ENCODE data around the gene TSNAXIP1. TPM values are rescaled to one million over a fixed set of nuclear protein-coding genes. Genes with fewer than 3 reads are reported as not detected.

TSNAXIP1 gene
- total RNA-seq, 1 donor from 2014 or later: 6.6 TPM

GRCh38 chr16:67864594-67864993, 57.9 kb downstream of the TSNAXIP1 start:
- H3K36me3 Mint-ChIP-seq (ENCODE audit: low read depth): peaks cover 9% of the 10 kb centered on the region
- peaks cover 16% of the 10 kb centered on the region for H3K4me1 Mint-ChIP-seq
- H3K4me3 Mint-ChIP-seq: no peak overlapping the region
- peak overlapping the region; percentile 58 for H3K27ac Mint-ChIP-seq (ENCODE audit: unreplicated experiment)
- no peaks in the 10 kb centered on the region for H3K27me3 Mint-ChIP-seq (ENCODE audit: low read depth)
- TF ChIP-seq CTCF (conservative IDR thresholded peaks at IDR 0.05): no peak
- no peaks in the 10 kb centered on the region for H3K9me3 Mint-ChIP-seq
- DNase-seq (ENCODE audit: low read depth, low spot score): no peak

- no peaks in the 10 kb centered on the region for H3K9me3 Mint-ChIP-seq
- peaks cover 9% of the 10 kb centered on the region for H3K36me3 Mint-ChIP-seq (ENCODE audit: low read depth)
- H3K4me3 Mint-ChIP-seq: peak overlapping the region; percentile 41
- H3K27me3 Mint-ChIP-seq (ENCODE audit: low read depth): no peaks in the 10 kb centered on the region
- H3K4me1 Mint-ChIP-seq: peaks cover 15% of the 10 kb centered on the region
- DNase-seq (ENCODE audit: low read depth, low spot score): no peak
- TF ChIP-seq CTCF (conservative IDR thresholded peaks at IDR 0.05): peak; percentile 35
- no peak overlapping the region for H3K27ac Mint-ChIP-seq (ENCODE audit: unreplicated experiment)
These were observed 58.6 kb downstream of the TSNAXIP1 start for GRCh38 chr16:67865318-67865717.

- no peak for DNase-seq (ENCODE audit: low read depth, low spot score)
- peaks cover 10% of the 10 kb centered on the region for H3K4me1 Mint-ChIP-seq
- no peaks in the 10 kb centered on the region for H3K27me3 Mint-ChIP-seq (ENCODE audit: low read depth)
- H3K27ac Mint-ChIP-seq (ENCODE audit: unreplicated experiment): peak overlapping the region; percentile 87
- H3K36me3 Mint-ChIP-seq (ENCODE audit: low read depth): peaks cover 9% of the 10 kb centered on the region
- H3K4me3 Mint-ChIP-seq: no peak overlapping the region
- no peak for TF ChIP-seq CTCF (conservative IDR thresholded peaks at IDR 0.05)
- no peaks in the 10 kb centered on the region for H3K9me3 Mint-ChIP-seq
These were observed 61.6 kb downstream of the TSNAXIP1 start for GRCh38 chr16:67868290-67868689.

- H3K27me3 Mint-ChIP-seq (ENCODE audit: low read depth): no peaks in the 10 kb centered on the region
- peaks cover 20% of the 10 kb centered on the region for H3K4me1 Mint-ChIP-seq
- TF ChIP-seq CTCF (conservative IDR thresholded peaks at IDR 0.05): no peak
- DNase-seq (ENCODE audit: low read depth, low spot score): no peak
- no peaks in the 10 kb centered on the region for H3K9me3 Mint-ChIP-seq
- H3K4me3 Mint-ChIP-seq: no peak overlapping the region
- H3K36me3 Mint-ChIP-seq (ENCODE audit: low read depth): peaks cover 11% of the 10 kb centered on the region
- no peak overlapping the region for H3K27ac Mint-ChIP-seq (ENCODE audit: unreplicated experiment)
These were observed 63.0 kb downstream of the TSNAXIP1 start for GRCh38 chr16:67869653-67870052.

- Mint-ChIP-seq H3K4me3 (peak overlapping the region; percentile 95), H3K27me3 (ENCODE audit: low read depth) (no peaks in the 10 kb centered on the region), H3K4me1 (peaks cover 28% of the 10 kb centered on the region), H3K27ac (ENCODE audit: unreplicated experiment) (no peak overlapping the region), H3K9me3 (no peaks in the 10 kb centered on the region), H3K36me3 (ENCODE audit: low read depth) (peaks cover 10% of the 10 kb centered on the region)
- DNase-seq (ENCODE audit: low read depth, low spot score): no peak
- TF ChIP-seq CTCF (conservative IDR thresholded peaks at IDR 0.05): no peak
These were observed 64.6 kb downstream of the TSNAXIP1 start for GRCh38 chr16:67871256-67871655.
